ENCODE results near the gene LRRN4. TPM values are rescaled to one million over a fixed set of nuclear protein-coding genes. Genes with fewer than 3 reads are reported as not detected.

Gene LRRN4
- total RNA-seq, 1 donor from 2014 or later: not detected

DNA sequence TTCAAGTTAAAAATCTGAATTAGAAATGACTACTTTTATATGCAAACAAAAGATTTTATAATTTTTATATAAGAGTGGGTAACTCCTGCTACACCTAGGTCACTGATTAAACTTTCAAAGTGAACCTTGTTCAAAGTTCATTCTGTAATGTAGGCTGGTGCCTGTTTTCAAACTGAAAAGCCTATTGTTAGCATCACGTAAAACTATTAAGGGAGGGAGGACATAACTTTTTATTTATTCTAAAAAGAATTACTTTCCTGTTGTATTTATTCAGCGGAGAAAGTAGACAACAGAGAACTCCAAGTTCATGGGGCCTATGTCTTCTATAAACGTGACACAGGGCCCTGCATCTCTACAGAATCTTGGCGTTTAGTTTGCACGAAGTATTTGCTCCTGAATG lies 41.5 kb upstream of the LRRN4 start:
- Mint-ChIP-seq H3K27ac (ENCODE audit: unreplicated experiment) (no peak overlapping the region), H3K4me3 (ENCODE audit: unreplicated experiment) (no peak overlapping the region), H3K4me1 (ENCODE audit: low read depth, unreplicated experiment) (no peaks in the 10 kb centered on the region), H3K27me3 (ENCODE audit: unreplicated experiment) (peaks cover 2% of the 10 kb centered on the region), H3K36me3 (ENCODE audit: unreplicated experiment) (no peaks in the 10 kb centered on the region), H3K9me3 (ENCODE audit: unreplicated experiment) (no peaks in the 10 kb centered on the region)
- DNase-seq: no peak
- TF ChIP-seq, protein P1, sequence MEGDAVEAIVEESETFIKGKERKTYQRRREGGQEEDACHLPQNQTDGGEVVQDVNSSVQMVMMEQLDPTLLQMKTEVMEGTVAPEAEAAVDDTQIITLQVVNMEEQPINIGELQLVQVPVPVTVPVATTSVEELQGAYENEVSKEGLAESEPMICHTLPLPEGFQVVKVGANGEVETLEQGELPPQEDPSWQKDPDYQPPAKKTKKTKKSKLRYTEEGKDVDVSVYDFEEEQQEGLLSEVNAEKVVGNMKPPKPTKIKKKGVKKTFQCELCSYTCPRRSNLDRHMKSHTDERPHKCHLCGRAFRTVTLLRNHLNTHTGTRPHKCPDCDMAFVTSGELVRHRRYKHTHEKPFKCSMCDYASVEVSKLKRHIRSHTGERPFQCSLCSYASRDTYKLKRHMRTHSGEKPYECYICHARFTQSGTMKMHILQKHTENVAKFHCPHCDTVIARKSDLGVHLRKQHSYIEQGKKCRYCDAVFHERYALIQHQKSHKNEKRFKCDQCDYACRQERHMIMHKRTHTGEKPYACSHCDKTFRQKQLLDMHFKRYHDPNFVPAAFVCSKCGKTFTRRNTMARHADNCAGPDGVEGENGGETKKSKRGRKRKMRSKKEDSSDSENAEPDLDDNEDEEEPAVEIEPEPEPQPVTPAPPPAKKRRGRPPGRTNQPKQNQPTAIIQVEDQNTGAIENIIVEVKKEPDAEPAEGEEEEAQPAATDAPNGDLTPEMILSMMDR (IDR thresholded peaks at IDR 0.05; ENCODE audit: partially characterized antibody, unreplicated experiment): no peak

- H3K27me3 Mint-ChIP-seq (ENCODE audit: unreplicated experiment): peaks cover 2% of the 10 kb centered on the region
- H3K36me3 Mint-ChIP-seq (ENCODE audit: unreplicated experiment): no peaks in the 10 kb centered on the region
- H3K27ac Mint-ChIP-seq (ENCODE audit: unreplicated experiment): no peak overlapping the region
- no peaks in the 10 kb centered on the region for H3K9me3 Mint-ChIP-seq (ENCODE audit: unreplicated experiment)
- H3K4me3 Mint-ChIP-seq (ENCODE audit: unreplicated experiment): no peak overlapping the region
- DNase-seq: no peak
- TF ChIP-seq, protein P1 (IDR thresholded peaks at IDR 0.05; ENCODE audit: partially characterized antibody, unreplicated experiment): no peak
- no peaks in the 10 kb centered on the region for H3K4me1 Mint-ChIP-seq (ENCODE audit: low read depth, unreplicated experiment)
Observed at GRCh38 chr20:6094565-6094964, 40.7 kb upstream of the LRRN4 start.

GRCh38 chr20:6094063-6094462 lies 40.2 kb upstream of the LRRN4 start:
- no peak for DNase-seq

DNA sequence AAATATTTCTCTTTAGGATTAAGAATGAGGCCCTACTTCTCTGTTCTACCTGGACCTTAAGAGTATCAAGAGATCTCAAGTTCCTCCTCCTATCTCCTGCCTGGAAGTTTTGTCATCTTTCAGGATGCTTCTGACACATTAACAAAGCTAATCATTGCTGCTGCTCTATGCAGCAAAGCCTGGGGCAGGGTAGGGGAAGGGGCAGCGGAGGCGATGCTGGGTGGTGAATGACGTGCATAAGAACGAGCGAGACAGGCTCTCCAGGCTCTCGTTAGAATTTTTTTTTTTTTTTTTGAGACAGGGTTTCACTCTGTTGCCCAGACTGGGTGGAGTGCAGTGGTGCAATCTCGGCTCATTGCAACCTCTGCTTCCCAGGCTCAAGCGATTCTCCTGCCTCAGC lies 37.8 kb upstream of the LRRN4 start:
- TF ChIP-seq, protein P1 (IDR thresholded peaks at IDR 0.05; ENCODE audit: partially characterized antibody, unreplicated experiment): no peak
- H3K27ac Mint-ChIP-seq (ENCODE audit: unreplicated experiment): no peak overlapping the region
- no peaks in the 10 kb centered on the region for H3K9me3 Mint-ChIP-seq (ENCODE audit: unreplicated experiment)
- no peak for DNase-seq
- H3K4me3 Mint-ChIP-seq (ENCODE audit: unreplicated experiment): no peak overlapping the region
- peaks cover 2% of the 10 kb centered on the region for H3K27me3 Mint-ChIP-seq (ENCODE audit: unreplicated experiment)
- H3K36me3 Mint-ChIP-seq (ENCODE audit: unreplicated experiment): no peaks in the 10 kb centered on the region
- H3K4me1 Mint-ChIP-seq (ENCODE audit: low read depth, unreplicated experiment): no peaks in the 10 kb centered on the region

More at GRCh38 chr20:6094063-6094462, 40.2 kb upstream of the LRRN4 start:
- no peak overlapping the region for H3K4me3 Mint-ChIP-seq (ENCODE audit: unreplicated experiment)
- no peaks in the 10 kb centered on the region for H3K36me3 Mint-ChIP-seq (ENCODE audit: unreplicated experiment)
- no peaks in the 10 kb centered on the region for H3K4me1 Mint-ChIP-seq (ENCODE audit: low read depth, unreplicated experiment)
- H3K27me3 Mint-ChIP-seq (ENCODE audit: unreplicated experiment): peaks cover 2% of the 10 kb centered on the region
- no peak overlapping the region for H3K27ac Mint-ChIP-seq (ENCODE audit: unreplicated experiment)
- H3K9me3 Mint-ChIP-seq (ENCODE audit: unreplicated experiment): no peaks in the 10 kb centered on the region
- TF ChIP-seq, protein P1 (IDR thresholded peaks at IDR 0.05; ENCODE audit: partially characterized antibody, unreplicated experiment): no peak

DNA sequence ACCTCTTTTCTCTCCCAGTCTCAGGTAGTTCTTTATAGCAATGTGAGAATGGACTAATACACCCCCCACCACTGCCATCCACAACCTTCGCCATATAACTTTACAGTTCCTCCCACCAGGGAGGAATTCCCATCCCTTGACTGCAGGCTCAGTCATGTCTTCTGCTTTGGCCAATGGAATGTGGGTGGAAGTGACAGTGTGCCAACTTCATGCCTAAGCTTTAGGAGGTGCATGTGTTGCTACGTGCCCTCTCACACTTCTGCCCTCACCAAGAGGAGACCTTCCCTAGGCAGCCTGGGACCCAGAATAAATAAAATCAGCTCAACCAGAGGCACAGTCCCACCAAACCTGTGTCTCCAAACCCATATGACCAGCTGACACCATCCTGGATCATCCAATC lies 33.0 kb upstream of the LRRN4 start:
- no peaks in the 10 kb centered on the region for H3K27me3 Mint-ChIP-seq (ENCODE audit: unreplicated experiment)
- H3K36me3 Mint-ChIP-seq (ENCODE audit: unreplicated experiment): no peaks in the 10 kb centered on the region
- DNase-seq: no peak
- no peak overlapping the region for H3K4me3 Mint-ChIP-seq (ENCODE audit: unreplicated experiment)
- TF ChIP-seq, protein P1 (IDR thresholded peaks at IDR 0.05; ENCODE audit: partially characterized antibody, unreplicated experiment): no peak
- H3K27ac Mint-ChIP-seq (ENCODE audit: unreplicated experiment): no peak overlapping the region
- no peaks in the 10 kb centered on the region for H3K9me3 Mint-ChIP-seq (ENCODE audit: unreplicated experiment)
- H3K4me1 Mint-ChIP-seq (ENCODE audit: low read depth, unreplicated experiment): no peaks in the 10 kb centered on the region
